NCI-H345 treated with DMSO at 0.1 percent for 48 hours (cell line): ENCODE measurements around the gene BAIAP3.
A peak's percentile ranks its signal among the peaks of the same experiment; 100 is the strongest.

Experiments used
- DNase-seq: peaks from one replicate; lab custom pipeline; 2025; ENCODE audit not compliant: unreplicated experiment; lab: John Stamatoyannopoulos, UW

The BAIAP3 gene

DNA sequence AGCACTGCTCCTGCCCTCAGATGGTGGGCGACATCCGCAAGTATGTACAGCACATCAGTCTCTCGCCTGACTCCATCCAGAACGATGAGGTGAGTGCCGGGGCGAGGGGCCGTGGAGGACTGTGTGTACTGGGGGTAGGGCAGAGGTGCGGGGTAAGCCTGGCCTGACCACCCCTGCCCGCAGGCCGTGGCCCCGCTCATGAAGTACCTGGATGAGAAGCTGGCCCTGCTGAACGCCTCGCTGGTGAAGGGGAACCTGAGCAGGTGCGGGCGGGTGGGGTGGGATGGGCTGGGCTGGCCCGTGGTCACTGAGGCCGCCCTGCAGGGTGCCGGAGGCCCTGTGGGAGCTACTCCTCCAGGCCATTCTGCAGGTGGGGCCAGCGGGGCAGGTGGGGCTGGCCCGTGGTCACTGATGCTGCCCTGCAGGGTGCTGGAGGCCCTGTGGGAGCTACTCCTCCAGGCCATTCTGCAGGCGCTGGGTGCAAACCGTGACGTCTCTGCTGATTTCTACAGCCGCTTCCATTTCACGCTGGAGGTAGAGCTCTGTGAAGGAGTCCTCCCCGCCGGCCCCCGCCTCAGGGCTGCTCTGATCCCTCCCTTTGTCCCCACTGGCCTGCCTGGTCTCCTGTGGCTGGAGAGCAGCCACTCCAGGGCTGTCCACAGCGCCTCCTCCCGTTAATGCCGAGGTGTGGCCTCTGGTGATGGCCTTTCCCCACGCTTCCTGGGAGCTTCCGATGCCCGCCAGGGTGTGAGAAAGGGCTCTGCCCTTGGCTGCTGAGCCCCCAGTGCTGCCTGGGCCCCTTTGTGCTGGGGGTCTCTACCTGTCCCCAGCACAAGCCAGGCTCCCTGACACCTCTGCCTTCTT, 13.2 kb downstream of the BAIAP3 start:
- no peak for DNase-seq

DNA sequence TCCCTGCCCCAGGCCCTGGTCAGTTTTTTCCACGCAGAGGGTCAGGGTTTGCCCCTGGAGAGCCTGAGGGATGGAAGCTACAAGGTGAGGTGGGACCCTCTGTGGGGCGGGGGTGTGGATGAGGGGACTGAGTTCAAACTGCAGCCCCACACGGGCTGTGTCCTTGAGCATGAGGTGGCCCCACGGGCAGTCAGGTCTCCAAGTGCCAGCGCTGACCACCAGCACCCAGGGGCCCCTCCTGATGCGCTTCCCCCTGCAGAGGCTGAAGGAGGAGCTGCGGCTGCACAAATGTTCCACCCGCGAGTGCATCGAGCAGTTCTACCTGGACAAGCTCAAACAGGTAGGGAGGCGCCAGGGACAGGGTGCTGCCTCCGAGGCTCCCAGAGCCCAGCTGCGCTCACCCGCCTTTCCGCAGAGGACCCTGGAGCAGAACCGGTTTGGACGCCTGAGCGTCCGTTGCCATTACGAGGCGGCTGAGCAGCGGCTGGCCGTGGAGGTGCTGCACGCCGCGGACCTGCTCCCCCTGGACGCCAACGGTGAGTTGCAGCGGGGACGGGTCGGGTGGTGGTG, 13.9 kb downstream of the BAIAP3 start:
- DNase-seq: no peak

DNA sequence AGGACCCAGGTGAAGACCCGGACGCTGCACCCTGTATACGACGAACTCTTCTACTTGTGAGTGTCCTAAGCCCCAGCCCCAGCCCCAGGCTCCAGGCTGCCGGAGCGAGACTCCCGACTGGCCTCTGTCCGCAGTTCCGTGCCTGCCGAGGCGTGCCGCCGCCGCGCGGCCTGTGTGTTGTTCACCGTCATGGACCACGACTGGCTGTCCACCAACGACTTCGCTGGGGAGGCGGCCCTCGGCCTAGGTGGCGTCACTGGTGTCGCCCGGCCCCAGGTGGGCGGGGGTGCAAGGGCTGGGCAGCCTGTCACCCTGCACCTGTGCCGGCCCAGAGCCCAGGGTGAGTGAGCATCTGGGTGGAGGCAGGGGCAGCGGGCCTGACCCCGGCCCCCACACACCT, 14.5 kb downstream of the BAIAP3 start:
- no peak for DNase-seq

DNA sequence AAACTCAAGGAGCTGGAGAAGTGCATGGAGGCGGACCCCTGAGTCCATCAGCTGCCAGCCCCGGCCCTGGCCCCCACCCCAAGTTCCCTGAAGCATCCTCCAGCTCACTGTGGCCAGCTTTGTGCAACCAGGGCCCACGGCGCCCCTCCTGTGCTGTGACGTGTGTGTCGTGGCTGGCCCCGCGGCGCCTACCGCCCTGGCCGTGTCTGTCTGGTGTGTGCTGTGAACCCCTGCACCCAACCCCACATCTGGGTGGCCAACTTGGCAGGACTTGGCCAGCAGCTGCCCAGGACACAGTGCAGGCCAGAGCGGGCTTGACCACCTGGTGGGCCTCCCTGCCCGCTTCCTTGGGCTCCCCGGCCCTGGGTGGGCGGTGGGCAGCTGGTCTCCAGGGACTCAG, 15.0 kb downstream of the BAIAP3 start:
- DNase-seq: no peak

DNA sequence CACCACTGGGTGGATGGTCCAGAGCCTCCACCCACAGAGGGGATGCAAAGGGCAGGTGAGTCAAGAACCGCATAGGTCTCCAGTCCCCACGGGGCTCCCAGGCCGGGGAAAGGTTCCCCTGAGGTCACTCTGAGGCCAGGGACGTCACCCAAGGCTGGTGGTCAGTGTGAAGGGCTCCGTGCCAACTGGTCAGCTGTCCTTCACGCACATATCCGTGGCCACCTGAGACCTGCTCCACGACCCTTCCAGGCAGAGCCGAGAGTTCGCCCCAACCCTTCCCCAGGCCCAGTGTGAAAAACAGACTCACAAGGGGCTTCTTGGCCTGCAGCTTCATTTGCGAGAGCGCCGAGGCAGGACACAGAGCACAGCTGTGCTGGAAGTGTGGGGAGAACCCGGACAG, 15.5 kb downstream of the BAIAP3 start:
- no peak for DNase-seq

DNA sequence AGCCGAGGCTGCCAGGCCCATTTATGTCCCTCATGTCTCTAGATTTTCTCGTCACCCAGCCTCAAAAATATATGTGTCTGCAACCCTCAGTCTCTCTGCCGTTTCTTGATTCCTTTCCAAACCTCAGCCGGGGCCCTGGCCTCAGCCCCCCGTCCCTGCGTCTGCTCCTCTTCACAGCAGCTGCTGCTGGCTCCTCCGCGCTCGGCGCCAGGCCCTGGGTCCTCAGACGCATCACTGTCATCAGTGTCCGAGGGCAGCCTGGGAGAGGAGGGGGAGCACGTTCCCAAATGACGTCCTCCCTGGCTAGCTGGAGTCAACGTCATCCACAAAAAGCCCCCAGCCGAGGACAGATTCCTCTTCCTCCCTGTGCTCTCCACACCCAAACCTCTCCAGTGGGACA, 15.9 kb downstream of the BAIAP3 start:
- no peak for DNase-seq

DNA sequence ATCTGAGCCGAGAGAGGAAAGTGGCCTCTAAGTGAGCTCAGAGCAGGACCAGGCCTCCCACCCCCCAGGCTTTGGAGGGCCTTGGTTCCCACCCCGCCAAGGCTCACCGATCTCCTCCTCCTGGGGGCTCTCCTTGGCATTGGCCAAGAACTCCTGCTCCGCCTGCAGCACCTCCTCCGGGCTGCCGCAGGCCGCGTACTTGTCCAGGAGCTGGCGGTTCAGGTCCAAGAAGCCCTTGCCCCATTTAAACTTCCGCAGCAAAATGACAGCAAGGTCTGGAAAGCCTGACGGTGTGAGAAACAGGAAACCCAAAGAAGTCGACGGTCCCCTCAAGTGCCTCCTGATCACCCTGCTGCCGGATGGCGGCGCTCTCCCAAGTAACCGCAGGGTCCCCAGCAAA, 16.5 kb downstream of the BAIAP3 start:
- no peak for DNase-seq

DNA sequence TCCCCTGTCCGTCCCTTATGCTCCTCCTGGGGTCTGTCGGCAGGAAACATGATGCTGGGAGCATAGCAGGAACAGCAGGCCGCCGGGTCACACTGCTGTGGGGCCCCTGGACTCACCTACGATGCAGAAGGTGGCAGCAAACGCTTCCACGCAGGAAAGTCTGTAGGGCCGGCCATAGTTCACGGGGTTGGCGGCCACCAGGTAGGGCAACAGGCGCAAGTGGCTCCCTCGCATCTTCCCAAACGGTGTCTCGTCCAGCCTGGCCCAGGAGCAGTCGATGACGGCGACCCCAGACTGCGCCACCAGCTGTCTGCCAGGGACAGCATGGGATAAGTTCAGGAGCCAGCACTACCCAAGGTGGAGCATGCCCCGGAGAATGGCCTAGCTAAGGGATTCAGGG, 17.2 kb downstream of the BAIAP3 start:
- no peak for DNase-seq

DNA sequence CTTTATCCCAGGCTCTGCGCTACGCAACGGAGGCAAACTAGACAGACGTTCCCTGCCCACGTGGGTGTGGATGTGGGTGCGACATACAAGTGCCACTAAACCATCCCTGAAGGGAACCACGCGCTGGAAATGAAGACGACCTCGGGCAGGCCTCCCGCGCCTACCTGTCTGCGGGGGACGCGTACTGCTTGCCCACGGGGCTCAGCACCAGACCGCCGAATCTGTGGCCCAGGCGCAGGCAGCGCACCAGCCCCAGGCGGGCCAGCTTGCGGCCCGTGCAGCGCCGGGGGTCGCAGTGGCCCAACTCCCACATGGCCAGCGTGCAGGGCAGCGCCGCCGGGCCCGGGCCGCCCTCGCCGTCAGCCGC, 17.8 kb downstream of the BAIAP3 start:
- no peak for DNase-seq

DNA sequence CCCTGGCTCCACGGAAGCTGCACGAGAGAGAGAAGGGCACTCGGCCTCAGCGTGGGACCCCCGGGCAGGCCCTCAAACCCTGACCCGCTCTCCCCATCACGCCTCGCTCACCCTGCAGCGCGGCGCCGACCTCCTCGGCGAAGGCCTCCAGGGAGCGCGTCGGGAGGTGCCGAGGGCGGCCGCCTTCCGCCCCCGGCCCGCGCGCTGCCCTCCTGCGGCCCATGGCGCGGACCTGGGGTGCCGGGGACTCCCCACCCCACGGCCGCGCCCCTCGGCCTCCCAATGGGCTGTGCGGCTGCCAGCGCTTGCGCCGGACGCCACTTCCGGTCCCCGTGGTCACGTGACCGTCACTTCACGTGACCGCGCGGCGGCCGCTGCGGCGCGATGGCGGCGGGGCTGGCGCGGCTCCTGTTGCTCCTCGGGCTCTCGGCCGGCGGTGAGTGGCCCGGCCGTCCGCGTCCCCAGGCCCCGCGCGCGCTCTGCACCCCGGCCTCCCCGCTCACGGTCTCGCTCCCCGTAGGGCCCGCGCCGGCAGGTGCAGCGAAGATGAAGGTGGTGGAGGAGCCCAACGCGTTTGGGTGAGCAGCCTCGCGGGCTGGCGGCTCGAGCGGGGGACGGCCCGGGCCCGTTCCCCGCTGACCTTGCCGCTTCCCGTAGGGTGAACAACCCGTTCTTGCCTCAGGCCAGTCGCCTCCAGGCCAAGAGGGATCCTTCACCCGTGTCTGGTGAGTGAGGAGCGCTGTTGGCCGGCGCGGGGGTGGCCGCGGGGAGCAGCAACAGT, 18.3 kb downstream of the BAIAP3 start, which contains the start of the genes GNPTG and TSR3:
TSS of gene GNPTG (plus strand) at position 350 of the 781 bp plus-strand sequence. CDS start at position 385, 35 bp downstream.
TSS of gene TSR3 (minus strand) at position 297 of the 781 bp plus-strand sequence. CDS start at position 223, 74 bp downstream.
- peak; percentile 64 for DNase-seq

DNA sequence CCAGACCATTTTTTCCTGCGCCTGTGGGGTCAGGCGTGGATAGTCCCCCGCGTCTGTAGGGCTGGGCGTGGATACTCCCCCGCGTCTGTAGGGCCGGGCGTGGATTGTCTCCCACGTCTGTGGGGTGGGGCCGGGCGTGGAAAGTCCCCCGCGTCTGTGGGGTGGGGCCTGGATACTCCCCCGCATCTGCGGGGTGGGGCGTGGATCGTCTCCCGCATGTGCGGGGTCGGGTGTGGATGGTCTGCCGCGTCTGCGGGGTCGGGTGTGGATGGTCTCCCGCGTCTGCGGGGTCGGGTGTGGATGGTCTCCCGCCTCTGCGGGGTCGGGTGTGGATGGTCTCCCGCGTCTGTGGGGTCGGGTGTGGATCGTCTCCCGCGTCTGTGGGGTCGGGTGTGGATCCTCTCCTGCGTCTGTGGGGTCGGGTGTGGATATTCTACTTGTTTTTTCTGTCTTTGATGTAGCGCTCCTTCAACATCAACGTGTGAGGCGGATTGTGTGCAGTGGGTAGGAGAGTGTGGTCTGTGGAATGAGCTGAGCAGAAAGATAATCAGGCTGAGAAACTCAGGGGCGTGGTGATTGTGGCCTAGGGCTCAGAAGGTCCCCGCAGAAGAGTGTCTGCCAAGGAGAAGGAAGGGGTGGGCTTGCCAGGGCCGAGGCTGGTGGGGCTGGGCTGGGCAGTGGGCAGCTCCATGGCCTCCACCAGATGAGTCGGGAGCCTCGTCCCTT, 21.5 kb downstream of the BAIAP3 start:
- no peak for DNase-seq

DNA sequence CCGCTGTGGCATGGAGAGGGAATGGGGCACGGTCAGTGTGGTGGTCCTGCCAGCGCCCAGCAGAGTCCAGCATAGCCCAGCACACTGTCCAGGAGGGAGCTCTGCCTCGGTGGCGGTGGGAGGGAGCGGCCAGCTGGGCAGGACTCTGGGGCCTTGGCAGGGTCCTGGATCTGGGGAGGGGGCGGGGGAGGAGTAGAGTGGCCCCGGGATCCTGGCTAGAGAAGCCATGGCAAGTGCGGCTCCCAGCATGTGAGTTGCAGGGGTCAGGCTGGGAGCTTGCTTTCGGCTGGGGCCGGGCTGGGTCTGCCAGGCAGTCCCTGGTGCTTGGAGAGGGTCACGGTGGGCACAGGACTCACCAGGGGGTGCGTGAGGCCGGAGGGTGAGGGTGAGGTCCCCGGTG, 22.1 kb downstream of the BAIAP3 start:
- DNase-seq: no peak

DNA sequence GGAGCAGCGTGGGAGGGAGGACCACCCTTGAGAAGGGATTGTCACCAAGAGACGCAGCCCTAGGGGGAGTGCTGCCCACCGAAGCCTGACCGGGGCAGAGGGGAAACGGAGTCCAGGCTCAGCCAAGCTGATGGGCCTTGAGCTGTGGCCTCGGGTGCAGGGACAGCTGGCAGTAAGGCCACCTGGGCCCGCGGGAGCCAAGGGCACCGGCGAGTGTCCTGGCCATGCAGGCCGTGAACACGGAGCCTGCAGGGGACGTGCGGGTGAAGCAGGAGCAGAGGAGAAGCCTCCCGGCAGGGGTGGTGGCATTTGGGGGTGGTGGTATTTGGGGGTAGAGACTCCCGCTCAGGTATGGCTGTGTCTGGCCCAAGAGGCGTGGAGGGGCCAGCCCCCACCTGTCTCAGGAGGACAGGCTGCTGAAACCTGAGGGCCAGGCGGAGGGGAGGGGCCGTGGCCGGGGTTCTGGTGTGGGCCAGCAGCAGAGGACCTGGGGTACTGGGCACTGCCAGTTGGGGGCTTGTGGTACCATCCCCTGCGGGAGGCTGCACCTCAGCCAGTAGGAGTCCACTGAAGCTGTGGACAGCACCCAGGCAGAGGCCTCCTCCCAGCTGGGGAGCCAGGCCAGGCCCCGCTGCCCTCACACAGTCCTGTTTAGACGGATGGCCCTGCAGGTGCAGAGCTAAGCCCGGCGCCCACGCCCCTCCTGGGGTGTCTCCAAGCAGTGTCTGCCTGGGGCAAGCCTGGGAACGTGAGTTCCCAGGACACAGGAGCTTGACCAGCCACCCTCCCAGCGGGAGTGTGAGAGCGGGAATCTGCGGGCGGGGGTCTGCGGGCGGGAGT, 22.8 kb downstream of the BAIAP3 start:
- DNase-seq: no peak

DNA sequence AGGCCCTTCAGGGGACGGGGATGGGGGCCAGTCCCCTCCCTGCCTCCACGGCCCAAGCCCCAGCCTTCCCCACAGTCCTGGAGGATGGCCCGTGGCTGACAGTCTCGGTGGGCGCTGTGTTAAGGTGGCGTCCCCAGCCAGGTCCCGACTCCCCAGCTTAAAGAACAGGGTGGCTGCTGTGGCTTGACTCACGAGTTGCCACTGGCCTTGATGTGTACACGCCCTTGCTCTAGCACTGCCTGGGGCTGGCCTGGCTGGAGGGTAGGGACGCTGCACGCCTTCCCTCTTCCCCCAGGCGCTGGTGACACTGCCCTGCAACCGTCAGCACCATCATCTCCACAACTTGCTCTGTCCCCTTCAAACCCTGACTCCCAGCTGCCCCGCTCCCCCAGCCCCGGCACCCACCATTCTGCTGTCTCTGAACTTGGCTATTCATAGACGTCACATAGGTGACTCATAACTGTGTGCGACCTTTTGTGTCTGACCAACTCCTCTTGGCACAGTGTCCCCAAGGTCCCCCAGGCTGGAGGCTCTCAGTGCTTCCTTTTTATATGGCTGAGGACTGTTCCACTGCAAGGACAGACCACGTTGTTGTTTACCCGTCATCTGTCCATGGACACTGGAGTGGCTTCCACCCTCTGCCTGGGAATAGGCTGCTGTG, 24.6 kb downstream of the BAIAP3 start:
- no peak for DNase-seq

DNA sequence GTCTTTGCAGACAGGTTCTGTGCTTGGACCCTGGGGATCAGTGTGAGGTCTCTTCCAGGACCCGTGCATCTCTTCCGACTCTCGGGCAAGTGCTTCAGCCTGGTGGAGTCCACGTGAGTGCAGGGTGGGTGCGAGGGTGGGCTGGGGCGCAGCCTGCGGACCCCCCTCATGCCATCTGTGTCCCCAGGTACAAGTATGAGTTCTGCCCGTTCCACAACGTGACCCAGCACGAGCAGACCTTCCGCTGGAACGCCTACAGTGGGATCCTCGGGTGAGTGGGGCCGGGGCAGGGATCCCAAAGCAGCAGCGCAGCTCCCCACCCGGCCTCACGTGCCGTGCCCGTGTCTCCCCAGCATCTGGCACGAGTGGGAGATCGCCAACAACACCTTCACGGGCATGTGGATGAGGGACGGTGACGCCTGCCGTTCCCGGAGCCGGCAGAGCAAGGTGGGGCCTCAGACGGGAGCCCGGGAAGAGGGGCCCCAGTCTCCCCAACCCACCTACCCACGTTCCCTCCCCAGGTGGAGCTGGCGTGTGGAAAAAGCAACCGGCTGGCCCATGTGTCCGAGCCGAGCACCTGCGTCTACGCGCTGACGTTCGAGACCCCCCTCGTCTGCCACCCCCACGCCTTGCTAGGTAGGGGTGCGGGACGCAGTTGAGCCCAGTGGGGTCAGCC, 28.4 kb downstream of the BAIAP3 start:
- DNase-seq: no peak

DNA sequence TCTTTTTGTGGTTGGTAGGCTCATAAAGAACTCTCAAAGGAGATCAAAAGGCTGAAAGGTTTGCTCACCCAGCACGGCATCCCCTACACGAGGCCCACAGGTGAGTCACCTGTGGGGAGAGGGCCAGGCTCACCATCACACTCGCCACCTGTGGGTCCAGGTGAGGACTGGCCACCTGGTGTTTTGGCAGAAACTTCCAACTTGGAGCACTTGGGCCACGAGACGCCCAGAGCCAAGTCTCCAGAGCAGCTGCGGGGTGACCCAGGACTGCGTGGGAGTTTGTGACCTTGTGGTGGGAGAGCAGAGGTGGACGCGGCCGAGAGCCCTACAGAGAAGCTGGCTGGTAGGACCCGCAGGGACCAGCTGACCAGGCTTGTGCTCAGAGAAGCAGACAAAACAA, 29.4 kb downstream of the BAIAP3 start:
- no peak for DNase-seq

DNA sequence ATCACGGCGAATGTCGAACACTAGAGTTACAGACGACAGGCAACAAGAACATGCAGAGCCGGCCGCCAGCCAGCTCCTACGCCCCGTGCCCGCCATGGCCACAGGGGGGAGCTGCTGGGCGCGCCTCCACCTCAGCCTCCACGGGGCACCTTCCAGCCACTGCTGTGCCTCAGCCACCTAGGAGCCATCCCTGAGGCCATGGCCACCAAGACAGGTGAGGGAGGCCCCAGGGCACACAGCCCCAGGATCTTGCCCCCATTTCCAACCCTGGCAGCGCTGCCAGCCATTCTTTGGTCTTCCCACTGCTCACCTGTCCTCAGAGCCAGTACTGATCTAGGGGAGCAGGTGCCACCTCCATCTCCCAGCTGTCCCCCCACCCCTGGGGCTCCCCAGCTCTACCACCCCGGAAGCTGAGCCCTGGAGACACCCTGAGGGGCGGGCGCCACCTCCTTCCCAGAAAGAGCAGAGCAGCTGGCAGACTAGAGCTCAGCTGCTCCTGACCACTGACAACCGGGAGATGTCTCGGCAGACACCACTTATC, 30.1 kb downstream of the BAIAP3 start:
- peak; percentile 12 for DNase-seq

DNA sequence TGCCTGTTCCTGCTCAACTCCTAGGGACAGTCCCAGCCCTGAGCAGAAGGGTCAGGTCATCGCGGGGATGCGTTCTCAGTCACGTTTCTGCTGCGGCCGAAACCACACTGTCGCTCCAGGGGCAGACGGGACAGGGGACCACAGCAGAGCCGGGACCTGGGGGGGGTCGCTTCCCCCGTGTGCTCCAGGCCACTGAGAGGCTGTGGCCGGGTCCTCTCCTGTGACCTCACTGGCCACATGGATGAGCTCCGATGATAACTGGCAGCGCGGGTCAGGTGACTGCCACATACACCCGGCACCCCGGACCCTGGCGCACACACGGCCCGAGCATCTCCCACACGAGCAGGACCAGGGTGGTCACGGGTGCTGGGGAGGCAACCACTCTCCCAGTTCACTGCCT, 31.1 kb downstream of the BAIAP3 start:
- no peak for DNase-seq
